ENCODE measurements around the gene GRPR.

- TF ChIP-seq CTCF (IDR thresholded peaks at IDR 0.05; ENCODE audit: borderline replicate concordance, extremely low read depth, low read length, poor library complexity, severe bottlenecking), result no peak
- TF ChIP-seq EZH2 (IDR thresholded peaks at IDR 0.05; ENCODE audit: borderline replicate concordance, low read depth, low read length, severe bottlenecking), result no peak
These were observed 14.7 kb downstream of the GRPR start for GRCh38 chrX:16138108-16138427.
